HG02970 (cell line): Measurements from ENCODE around the gene ARNT2.

ENCODE experiments used
- ATAC-seq: cut with Tn5 transposase; IDR thresholded peaks from one replicate; pipeline ENCODE4 v1.9.1; 2021; ENCODE audit warnings: mild to moderate bottlenecking, moderate library complexity, moderate number of reproducible peaks; ENCODE audit not compliant: unreplicated experiment, low FRiP score

ARNT2 gene

GRCh38 chr15:80587007-80587406 is 182.8 kb downstream of the ARNT2 start:
- ATAC-seq = no peak

DNA sequence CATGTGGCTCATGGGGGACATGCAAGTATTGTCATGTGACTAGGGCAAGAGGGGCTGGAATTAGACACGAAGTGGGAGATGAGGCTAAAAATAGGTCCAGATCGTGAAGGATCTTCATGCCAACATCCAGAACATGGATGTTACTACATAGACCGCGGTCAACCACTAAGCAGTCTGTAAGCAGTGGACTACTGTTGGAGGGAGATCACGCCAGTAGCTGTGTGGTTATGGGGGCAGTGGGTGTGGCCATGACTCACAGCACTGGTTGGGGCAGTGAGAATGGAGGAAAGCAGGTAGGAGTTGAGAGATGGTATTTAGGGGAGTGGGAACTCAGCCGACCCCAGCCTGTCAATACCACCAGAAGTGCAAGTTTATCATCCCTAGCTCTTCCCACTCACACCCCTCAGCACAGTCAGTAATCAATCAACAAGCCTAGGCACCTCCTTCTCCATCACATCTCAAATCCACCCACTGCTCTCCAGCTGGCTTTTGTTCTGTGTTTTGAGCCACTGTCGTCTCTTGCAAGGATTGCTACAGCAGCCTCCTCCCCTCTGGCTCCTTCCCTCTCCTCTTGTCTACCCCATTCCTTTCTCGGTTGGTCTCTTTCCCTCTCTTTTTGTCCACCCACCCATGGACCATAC is 183.8 kb downstream of the ARNT2 start:
- no peak for ATAC-seq

DNA sequence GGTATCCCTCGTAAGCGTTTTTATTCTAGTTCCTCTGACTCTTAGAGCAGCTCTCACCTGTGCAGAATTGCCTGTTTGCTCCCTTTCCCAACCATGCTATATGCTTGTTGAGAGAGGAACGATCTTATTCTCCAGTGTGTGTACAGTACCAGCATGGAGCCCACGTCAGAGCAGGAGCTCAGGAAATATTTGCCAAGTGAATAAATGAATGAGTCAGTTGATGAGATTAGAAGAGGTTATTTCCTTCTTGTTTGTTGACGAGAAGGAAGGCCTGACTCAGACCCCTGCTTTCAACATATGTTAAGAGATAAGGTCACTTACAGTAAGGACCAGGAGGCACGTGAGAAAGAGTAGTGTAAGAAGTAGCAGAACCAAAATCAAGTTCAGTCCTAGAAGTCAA is 184.6 kb downstream of the ARNT2 start:
- ATAC-seq = no peak

GRCh38 chr15:80590761-80591355 is 186.7 kb downstream of the ARNT2 start:
- ATAC-seq = no peak

DNA sequence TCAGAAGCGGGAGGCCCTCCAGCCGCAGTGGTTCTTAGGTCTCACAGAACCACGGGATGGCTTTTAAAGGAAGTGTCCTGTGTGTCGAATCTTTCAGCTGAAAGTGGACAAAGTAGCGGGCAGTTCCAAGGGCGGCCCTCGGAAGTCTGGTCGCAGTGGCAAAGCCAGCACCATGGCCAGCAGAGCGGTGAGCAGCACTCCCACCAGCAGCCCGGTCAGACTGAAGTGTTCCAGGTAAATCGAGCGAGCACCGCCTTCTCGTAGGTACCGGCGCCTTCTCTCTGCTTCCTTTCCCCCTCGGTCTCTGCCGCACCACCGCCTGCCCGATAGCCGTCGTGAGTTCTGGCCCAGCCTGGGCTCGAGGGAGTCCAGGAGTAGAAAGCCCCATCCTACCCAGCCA is 187.3 kb downstream of the ARNT2 start:
- ATAC-seq = no peak

DNA sequence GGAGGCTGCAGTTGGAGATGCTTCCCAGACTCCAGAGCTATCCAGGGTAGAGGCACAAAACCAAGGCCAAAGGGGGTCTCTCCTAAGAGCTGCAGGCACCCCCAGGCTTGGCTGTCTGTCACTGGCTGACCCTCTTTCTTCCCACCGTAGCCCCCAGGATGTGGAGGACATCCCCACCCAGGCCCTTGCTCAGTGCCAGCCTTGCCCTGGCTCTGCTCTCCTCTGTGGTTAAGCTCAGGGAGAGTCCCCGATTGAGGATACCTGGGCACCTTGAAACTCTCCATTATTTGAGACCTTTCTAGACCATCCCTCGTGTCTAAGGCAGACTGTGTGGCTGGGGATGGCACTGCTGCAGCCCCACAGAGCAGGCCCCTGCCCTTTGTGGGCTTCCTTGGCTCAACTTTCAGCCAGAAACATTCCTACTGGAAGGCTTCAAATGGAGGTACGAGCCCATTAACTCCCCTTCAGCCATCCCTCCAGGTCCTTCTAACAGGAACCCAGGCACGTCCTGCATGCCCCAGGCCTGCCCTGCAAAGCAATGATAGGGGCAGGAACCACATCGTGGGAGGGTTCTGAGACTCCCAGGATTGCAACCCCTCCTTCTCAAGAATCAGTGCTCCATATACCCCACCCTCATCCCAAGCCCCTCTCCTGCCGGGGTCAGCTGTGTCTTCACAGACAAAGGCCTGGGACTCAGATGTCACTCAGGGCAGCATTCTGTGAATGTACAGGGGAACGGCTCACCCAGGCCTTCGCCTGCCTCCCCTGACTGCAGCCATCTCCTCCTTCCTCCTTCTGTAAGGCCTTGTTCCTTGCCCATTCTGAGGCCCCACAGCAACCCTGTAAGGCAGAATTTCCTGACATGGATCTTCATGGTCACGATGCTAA is 188.0 kb downstream of the ARNT2 start:
- no peak for ATAC-seq

GRCh38 chr15:80593486-80594030 is 189.4 kb downstream of the ARNT2 start:
- no peak for ATAC-seq

- no peak for ATAC-seq
Measured at GRCh38 chr15:80594091-80594889, 190.1 kb downstream of the ARNT2 start.

- ATAC-seq = no peak
Measured at GRCh38 chr15:80595396-80595795, 191.2 kb downstream of the ARNT2 start.

- no peak for ATAC-seq
Measured at GRCh38 chr15:80596521-80596976, 192.4 kb downstream of the ARNT2 start.

DNA sequence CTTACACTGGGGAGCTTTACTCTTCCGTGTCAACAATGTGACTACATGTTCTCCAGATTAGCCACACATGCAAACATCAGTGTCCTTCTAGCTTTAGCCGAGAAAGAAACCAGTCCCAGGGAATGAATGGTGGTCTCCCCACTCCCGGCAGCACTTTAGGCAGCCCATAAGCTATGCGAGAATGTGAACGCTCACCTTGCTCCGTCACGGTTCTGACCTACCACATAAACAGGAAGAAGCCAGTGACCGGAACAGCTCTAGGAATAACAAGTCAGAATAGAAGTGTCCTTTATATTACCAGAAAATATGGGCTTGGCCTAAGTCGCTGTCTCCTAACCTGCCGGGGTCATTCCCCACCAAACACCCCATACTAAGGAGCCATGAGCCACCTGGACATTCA is 192.9 kb downstream of the ARNT2 start:
- ATAC-seq = no peak

DNA sequence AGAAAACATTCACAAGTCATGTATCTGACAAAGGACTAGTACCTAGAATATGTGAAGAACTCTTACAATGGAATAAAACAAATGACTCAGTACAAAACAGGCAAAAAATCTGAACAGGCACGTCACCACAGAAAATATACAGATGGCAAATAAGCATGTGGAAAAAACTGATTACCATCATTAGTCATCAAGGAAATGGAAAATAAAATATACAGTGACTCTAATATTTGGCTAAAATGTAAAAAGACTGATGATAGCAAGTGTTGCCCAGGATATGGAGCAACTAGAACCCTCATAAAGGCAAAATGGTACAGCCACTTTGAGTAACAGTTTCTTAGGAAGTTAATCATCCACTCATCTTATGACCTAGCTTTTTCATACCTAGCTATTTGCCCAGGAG is 195.2 kb downstream of the ARNT2 start:
- no peak for ATAC-seq

- ATAC-seq = no peak
Measured at GRCh38 chr15:80600626-80601025, 196.4 kb downstream of the ARNT2 start.

DNA sequence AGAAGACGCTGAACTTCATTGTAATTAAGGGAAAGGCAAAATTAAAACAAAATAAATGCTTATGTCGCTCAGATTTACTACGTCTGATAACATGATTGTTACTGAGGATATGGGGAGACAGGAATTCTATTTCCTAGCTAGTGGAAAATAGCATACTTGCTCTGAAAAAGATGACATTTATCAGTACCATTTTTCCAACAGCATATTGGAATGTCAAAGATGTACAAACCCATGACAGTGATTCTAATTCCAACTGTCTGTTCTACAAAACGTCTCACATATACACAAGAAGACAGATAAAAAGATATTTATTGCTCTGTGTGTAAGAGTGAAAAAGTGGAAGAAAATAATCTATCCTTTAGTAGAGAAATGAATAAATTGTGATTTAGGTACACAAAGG is 197.1 kb downstream of the ARNT2 start:
- ATAC-seq = no peak

- no peak for ATAC-seq
Measured at GRCh38 chr15:80604583-80605575, 200.7 kb downstream of the ARNT2 start.

DNA sequence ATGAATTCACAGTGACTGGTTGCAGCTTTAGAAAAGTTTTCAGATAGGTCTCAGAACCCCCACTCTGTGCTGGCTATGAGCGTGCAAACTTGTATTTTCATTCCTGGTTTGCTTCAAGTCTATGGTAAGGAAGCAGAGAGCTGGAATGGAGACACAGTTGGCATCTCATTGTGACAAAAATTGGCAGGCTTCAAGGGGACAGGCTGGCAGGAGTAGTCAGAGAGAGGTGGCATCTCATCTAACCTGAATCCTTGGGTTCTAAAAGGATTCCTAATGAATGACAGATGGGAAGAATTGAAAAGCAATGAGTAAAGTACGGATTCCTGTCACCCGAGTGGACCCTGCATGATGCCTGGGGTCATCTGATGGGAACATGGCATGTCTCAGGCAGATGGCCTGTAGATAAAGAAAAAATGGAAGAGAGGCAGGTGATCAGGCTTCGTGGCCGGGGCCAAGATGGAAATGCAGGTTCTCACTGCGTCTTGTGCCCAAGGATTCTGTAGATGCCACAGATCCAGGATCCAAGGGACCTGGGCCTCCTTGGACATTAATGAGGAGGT is 201.5 kb downstream of the ARNT2 start:
- ATAC-seq = no peak

DNA sequence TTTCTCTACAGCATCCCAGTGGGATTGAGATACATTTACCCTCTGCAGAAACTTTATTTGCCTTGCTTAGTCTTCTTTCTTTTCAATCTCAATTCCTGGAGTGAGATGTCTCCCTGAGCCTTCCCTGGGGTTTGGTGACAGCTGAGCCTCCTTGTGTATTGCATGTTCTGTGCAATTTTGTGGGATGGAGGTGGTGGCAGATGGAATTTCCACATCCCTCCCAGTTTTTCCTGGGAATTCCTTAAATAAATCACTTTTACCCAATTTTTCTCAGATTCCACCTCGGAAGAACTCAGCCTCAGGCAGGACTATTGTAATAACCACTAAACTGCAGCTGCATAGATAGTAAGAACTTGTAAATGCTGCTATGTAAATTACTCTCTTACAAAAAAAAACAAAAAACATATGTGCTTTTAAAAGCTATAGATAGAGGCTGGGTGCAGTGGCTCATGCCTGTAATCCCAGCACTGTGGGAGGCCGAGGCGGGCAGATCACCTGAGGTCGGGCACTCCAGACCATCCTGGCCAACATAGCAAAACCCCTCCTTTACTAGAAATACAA is 202.4 kb downstream of the ARNT2 start:
- no peak for ATAC-seq

DNA sequence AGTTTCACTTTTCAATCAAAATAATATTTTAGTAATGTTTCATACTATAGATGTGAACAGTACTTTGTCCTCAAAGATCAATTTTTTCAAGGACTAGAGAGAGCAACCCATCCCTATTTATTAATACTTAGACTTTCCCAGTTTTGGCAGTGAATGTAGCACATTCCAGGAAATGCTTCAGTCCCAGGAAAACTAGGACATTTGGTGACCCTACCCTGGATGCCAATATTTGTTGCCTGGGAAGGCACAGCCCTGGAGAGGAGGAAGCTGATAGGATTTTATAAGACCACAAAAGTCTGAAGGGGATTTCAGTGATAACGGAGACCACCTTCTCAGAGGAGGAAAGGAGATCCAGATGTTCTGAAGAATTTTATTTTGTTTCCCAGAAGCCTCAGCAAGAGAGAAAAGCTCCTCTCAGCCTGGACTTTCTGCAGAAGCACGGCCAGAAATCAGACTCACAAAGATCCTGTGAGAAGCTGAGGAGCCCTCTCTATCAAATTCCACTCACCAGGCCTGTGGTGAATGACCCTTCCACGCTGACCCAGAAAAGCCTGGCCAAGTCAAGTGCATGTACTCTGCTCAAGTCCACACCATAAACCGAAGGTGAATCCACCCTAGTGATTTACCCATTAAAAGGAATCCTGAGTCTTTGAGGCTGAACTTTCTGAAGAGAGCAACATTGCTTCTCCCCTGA is 203.3 kb downstream of the ARNT2 start:
- no peak for ATAC-seq
